Measurements from ENCODE around the gene PIM1.

GRCh38 chr6:37205175-37205996 lies 35.4 kb downstream of the PIM1 start:
- TF ChIP-seq EZH2phosphoT487 (IDR thresholded peaks at IDR 0.05): no peak
- TF ChIP-seq, protein P1, sequence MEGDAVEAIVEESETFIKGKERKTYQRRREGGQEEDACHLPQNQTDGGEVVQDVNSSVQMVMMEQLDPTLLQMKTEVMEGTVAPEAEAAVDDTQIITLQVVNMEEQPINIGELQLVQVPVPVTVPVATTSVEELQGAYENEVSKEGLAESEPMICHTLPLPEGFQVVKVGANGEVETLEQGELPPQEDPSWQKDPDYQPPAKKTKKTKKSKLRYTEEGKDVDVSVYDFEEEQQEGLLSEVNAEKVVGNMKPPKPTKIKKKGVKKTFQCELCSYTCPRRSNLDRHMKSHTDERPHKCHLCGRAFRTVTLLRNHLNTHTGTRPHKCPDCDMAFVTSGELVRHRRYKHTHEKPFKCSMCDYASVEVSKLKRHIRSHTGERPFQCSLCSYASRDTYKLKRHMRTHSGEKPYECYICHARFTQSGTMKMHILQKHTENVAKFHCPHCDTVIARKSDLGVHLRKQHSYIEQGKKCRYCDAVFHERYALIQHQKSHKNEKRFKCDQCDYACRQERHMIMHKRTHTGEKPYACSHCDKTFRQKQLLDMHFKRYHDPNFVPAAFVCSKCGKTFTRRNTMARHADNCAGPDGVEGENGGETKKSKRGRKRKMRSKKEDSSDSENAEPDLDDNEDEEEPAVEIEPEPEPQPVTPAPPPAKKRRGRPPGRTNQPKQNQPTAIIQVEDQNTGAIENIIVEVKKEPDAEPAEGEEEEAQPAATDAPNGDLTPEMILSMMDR (IDR thresholded peaks at IDR 0.05): no peak
